ENCODE results near the gene COL9A2.

DNA sequence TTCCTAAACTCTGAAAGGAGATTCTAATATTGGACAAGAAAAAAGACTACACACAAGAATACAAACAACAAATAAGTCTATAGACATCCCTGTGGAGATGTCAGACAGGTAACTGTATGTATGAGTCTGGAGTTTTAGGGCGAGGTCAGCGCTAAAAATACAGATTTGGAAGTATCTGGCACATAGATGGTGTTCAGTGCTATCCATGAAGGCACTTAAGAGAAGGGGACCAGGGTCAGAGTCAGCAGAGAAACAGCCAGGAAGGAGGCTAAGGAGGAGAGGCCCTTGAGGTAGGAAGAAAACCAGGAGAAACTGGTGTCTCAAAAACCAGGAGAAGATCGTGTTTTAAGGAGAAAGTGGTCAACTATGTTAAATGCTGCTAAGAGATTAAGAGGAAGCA is 41.0 kb downstream of the COL9A2 start:
- TF ChIP-seq, protein P1, sequence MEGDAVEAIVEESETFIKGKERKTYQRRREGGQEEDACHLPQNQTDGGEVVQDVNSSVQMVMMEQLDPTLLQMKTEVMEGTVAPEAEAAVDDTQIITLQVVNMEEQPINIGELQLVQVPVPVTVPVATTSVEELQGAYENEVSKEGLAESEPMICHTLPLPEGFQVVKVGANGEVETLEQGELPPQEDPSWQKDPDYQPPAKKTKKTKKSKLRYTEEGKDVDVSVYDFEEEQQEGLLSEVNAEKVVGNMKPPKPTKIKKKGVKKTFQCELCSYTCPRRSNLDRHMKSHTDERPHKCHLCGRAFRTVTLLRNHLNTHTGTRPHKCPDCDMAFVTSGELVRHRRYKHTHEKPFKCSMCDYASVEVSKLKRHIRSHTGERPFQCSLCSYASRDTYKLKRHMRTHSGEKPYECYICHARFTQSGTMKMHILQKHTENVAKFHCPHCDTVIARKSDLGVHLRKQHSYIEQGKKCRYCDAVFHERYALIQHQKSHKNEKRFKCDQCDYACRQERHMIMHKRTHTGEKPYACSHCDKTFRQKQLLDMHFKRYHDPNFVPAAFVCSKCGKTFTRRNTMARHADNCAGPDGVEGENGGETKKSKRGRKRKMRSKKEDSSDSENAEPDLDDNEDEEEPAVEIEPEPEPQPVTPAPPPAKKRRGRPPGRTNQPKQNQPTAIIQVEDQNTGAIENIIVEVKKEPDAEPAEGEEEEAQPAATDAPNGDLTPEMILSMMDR (IDR thresholded peaks at IDR 0.05; ENCODE audit: insufficient read depth, low read length), result no peak
- TF ChIP-seq POLR2AphosphoS5 (IDR thresholded peaks at IDR 0.05; ENCODE audit: low read depth) (no peak), GABPA (IDR thresholded peaks at IDR 0.05; ENCODE audit: low read depth) (no peak)
- TF ChIP-seq, protein P2, sequence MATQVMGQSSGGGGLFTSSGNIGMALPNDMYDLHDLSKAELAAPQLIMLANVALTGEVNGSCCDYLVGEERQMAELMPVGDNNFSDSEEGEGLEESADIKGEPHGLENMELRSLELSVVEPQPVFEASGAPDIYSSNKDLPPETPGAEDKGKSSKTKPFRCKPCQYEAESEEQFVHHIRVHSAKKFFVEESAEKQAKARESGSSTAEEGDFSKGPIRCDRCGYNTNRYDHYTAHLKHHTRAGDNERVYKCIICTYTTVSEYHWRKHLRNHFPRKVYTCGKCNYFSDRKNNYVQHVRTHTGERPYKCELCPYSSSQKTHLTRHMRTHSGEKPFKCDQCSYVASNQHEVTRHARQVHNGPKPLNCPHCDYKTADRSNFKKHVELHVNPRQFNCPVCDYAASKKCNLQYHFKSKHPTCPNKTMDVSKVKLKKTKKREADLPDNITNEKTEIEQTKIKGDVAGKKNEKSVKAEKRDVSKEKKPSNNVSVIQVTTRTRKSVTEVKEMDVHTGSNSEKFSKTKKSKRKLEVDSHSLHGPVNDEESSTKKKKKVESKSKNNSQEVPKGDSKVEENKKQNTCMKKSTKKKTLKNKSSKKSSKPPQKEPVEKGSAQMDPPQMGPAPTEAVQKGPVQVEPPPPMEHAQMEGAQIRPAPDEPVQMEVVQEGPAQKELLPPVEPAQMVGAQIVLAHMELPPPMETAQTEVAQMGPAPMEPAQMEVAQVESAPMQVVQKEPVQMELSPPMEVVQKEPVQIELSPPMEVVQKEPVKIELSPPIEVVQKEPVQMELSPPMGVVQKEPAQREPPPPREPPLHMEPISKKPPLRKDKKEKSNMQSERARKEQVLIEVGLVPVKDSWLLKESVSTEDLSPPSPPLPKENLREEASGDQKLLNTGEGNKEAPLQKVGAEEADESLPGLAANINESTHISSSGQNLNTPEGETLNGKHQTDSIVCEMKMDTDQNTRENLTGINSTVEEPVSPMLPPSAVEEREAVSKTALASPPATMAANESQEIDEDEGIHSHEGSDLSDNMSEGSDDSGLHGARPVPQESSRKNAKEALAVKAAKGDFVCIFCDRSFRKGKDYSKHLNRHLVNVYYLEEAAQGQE (IDR thresholded peaks at IDR 0.05; ENCODE audit: insufficient replicate concordance, low read depth), result no peak
